ENCODE data around the gene KATNB1. TPM values are rescaled to one million over a fixed set of nuclear protein-coding genes. Genes with fewer than 3 reads are reported as not detected.
"Not testable (repeated sequence)": the region's sequence is repeated elsewhere in the genome, so short reads cannot be mapped to it uniquely, and the experiment has no call there.

Gene KATNB1
- total RNA-seq, 1 donor, result 23.7 TPM

- no peak overlapping the region for H3K4me3 ChIP-seq (ENCODE audit: low read depth, low read length)
- no peak for TF ChIP-seq CTCF (IDR thresholded peaks at IDR 0.05; ENCODE audit: insufficient read depth, low read length)
- no peak for DNase-seq (ENCODE audit: low read depth)
These were observed 43.1 kb downstream of the KATNB1 start for GRCh38 chr16:57778658-57779057.

- not testable (repeated sequence) for DNase-seq (ENCODE audit: low read depth); H3K4me3 ChIP-seq (ENCODE audit: low read depth, low read length)
These were observed 44.3 kb downstream of the KATNB1 start for GRCh38 chr16:57779836-57780235.

GRCh38 chr16:57781349-57781740, 45.8 kb downstream of the KATNB1 start:
- no peak for DNase-seq (ENCODE audit: low read depth)
- no peak overlapping the region for H3K4me3 ChIP-seq (ENCODE audit: low read depth, low read length)
- TF ChIP-seq CTCF (IDR thresholded peaks at IDR 0.05; ENCODE audit: insufficient read depth, low read length), result no peak

DNA sequence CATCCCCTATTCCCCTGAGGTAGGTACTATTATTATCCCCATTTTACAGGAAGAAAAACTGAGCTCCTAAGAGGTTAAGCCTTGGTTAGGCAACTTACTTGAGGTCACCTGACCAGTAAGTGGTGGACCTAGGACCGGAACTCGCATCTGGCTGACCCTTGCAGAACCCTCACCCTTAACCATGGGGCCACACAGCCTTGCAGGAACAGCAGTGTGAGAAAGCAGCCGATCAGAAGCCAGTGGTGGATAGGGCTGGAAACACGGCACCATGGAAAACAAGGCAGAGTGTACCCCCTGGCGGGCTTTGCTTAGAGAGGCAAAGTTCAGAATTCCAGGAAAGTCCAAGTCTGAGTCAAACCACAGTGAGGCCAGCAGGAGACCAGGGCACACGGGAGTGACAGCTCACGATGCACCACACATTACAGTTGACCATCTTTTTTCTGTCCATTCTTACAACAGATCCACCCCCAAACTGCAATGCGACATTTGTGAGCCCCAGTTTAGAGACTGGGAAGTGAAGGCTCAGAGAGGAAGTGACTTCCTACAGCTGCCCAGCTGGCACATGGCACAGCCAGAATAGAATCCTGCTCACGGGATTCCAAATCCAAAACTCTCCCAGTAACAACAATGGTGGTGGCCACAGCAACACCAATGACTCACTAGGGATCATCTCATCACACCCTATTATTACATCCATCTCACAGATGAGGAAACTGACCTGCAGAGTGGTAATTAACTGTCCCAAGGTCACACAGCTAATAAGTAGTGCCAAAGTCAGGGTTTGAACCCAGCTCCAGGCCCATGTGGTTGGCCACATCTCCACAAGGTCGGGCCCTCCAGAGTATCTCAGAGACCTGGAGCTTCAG, 46.4 kb downstream of the KATNB1 start:
- DNase-seq (ENCODE audit: low read depth), result peak; percentile 47
- TF ChIP-seq CTCF (IDR thresholded peaks at IDR 0.05; ENCODE audit: insufficient read depth, low read length), result no peak
- H3K4me3 ChIP-seq (ENCODE audit: low read depth, low read length), result no peak overlapping the region

GRCh38 chr16:57782607-57783055, 47.1 kb downstream of the KATNB1 start:
- not testable (repeated sequence) for H3K4me3 ChIP-seq (ENCODE audit: low read depth, low read length); DNase-seq (ENCODE audit: low read depth)

DNA sequence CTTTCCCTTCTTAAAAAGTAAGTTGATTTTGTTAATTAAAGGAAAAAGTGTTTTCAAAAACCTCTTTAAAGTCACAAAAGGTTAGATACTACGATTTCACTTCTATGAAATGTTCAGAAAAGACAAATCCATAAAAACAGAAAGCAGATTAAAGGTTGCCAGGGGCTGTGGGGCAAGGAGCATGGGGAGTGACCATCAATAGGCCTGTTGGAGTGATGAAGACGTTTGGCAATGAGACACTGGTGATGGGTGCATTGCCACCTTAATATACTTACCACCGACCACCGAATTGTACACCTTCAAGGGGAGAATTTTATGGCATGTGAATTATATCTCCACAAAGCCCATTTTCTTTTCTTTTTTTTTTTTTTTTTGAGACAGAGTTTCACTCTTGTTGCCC, 47.5 kb downstream of the KATNB1 start:
- TF ChIP-seq CTCF (IDR thresholded peaks at IDR 0.05; ENCODE audit: insufficient read depth, low read length), result no peak
- H3K4me3 ChIP-seq (ENCODE audit: low read depth, low read length), result no peak overlapping the region
- DNase-seq (ENCODE audit: low read depth), result no peak

- no peak overlapping the region for H3K4me3 ChIP-seq (ENCODE audit: low read depth, low read length)
- TF ChIP-seq CTCF (IDR thresholded peaks at IDR 0.05; ENCODE audit: insufficient read depth, low read length), result no peak
- no peak for DNase-seq (ENCODE audit: low read depth)
These were observed 48.3 kb downstream of the KATNB1 start for GRCh38 chr16:57783883-57784282.

- DNase-seq (ENCODE audit: low read depth), result no peak
- TF ChIP-seq CTCF (IDR thresholded peaks at IDR 0.05; ENCODE audit: insufficient read depth, low read length), result no peak
- H3K4me3 ChIP-seq (ENCODE audit: low read depth, low read length), result no peak overlapping the region
These were observed 48.8 kb downstream of the KATNB1 start for GRCh38 chr16:57784334-57784733.
